Hepatocyte (in vitro differentiated cells): ENCODE results near the gene KRT26. TPM values are rescaled to one million over a fixed set of nuclear protein-coding genes. Genes with fewer than 3 reads are reported as not detected.

ENCODE experiments used
- DNase-seq: peaks from one replicate; pipeline ENCODE4 v3.0.0-alpha.2; 2016; ENCODE audit warnings: low spot score
- H2AFZ ChIP-seq: fragments of 200-600 bp; sonication (generic); 2 replicates; pipeline ENCODE4 v1.6.0; 2016; ENCODE audit warnings: antibody characterized with exemption, mild to moderate bottlenecking
- H3K27ac ChIP-seq: fragments of 200-600 bp; sonication (generic); 2 replicates; pipeline ENCODE4 v1.5.1; 2016; ENCODE audit warnings: mild to moderate bottlenecking
- H3K27me3 ChIP-seq: fragments of 200-600 bp; sonication (generic); 2 replicates; pipeline ENCODE4 v1.6.1; 2016
- H3K36me3 ChIP-seq: fragments of 200-600 bp; sonication (generic); replicated peaks from 2 replicates; pipeline ENCODE4 v1.5.1; 2016; ENCODE audit warnings: low read depth; ENCODE audit not compliant: insufficient read depth
- H3K4me1 ChIP-seq: fragments of 200-600 bp; sonication (generic); 2 replicates; pipeline ENCODE4 v1.5.1; 2016; ENCODE audit warnings: mild to moderate bottlenecking, moderate library complexity; ENCODE audit not compliant: insufficient read depth
- H3K4me2 ChIP-seq: fragments of 200-600 bp; sonication (generic); 2 replicates; pipeline ENCODE4 v1.6.0; 2016
- H3K4me3 ChIP-seq: fragments of 200-600 bp; sonication (generic); 2 replicates; pipeline ENCODE4 v1.5.1; 2016; ENCODE audit warnings: mild to moderate bottlenecking
- H3K79me2 ChIP-seq: fragments of 200-600 bp; sonication (generic); 2 replicates; pipeline ENCODE4 v1.6.0; 2017; ENCODE audit warnings: mild to moderate bottlenecking
- H3K9me2 ChIP-seq: fragments of 200-600 bp; sonication (generic); replicated peaks from 2 replicates; pipeline ENCODE4 v1.6.0; 2017; ENCODE audit warnings: mild to moderate bottlenecking; ENCODE audit not compliant: insufficient read depth
- H3K9me3 ChIP-seq: fragments of 200-600 bp; sonication (generic); 2 replicates; pipeline ENCODE4 v1.5.1; 2016; ENCODE audit warnings: low read depth, mild to moderate bottlenecking
- H4K20me1 ChIP-seq: fragments of 200-600 bp; sonication (generic); 2 replicates; pipeline ENCODE4 v1.6.0; 2016; ENCODE audit warnings: mild to moderate bottlenecking; ENCODE audit not compliant: insufficient read depth, poor library complexity, severe bottlenecking
- CTCF ChIP-seq: fragments of 200-600 bp; sonication (generic); IDR thresholded peaks from 2 replicates; pipeline ENCODE4 v1.5.1; 2016; ENCODE audit warnings: antibody characterized with exemption, mild to moderate bottlenecking; ENCODE audit not compliant: poor library complexity
- EZH2 ChIP-seq: fragments of 200-600 bp; sonication (generic); IDR thresholded peaks from 2 replicates; pipeline ENCODE4 v1.6.1; 2016; ENCODE audit warnings: antibody characterized with exemption, mild to moderate bottlenecking, borderline replicate concordance
- EZH2phosphoT487 ChIP-seq: fragments of 200-600 bp; sonication (generic); IDR thresholded peaks from one replicate; pipeline ENCODE4 v1.6.1; 2018; ENCODE audit warnings: antibody characterized with exemption, mild to moderate bottlenecking, low read depth, moderate library complexity; ENCODE audit not compliant: unreplicated experiment, severe bottlenecking
- WGBS: methylation state at CpG from one replicate; pipeline ENCODE4 v1.1.6; 2016; ENCODE audit warnings: low lambda C conversion rate; ENCODE audit errors: missing lambda C conversion rate; 5-methylcytosine and 5-hydroxymethylcytosine counted together
- polyA plus RNA-seq: library from polyadenylated mRNA; unstranded; fragments of >200 nt; fragmentation: Nextera tagmentation; extraction: Ambion mirVana; gene quantifications from 2 replicates; pipeline ENCODE4 v1.2.1, GENCODE V29; 2016
- total RNA-seq: library from RNA; depleted of rRNA; stranded (reverse); fragments of >200 nt; gene quantifications from 2 replicates; pipeline ENCODE4 v1.2.3, GENCODE V29; 2014

Gene KRT26
- total and polyA plus RNA-seq, 2 experiments from 2014 or later = not detected

- Histone ChIP-seq H3K4me3 (no peak overlapping the region), H2AFZ (no peak overlapping the region), H3K9me3 (no peaks in the 10 kb centered on the region), H3K36me3 (no peaks in the 10 kb centered on the region), H3K4me1 (no peaks in the 10 kb centered on the region), H4K20me1 (no peaks in the 10 kb centered on the region), H3K27ac (no peak overlapping the region), H3K27me3 (peaks cover 26% of the 10 kb centered on the region), H3K9me2 (no peaks in the 10 kb centered on the region), H3K4me2 (no peak overlapping the region), H3K79me2 (no peaks in the 10 kb centered on the region)
- DNase-seq = no peak
- TF ChIP-seq EZH2 (no peak), EZH2phosphoT487 (no peak), CTCF (no peak)
- WGBS = 83% methylated on average over 10 of the region's 10 CpGs
Measured at GRCh38 chr17:40795019-40795667, 23.1 kb upstream of the KRT26 start.

GRCh38 chr17:40794466-40794865 is 22.5 kb upstream of the KRT26 start:
- Histone ChIP-seq H3K9me3 (no peaks in the 10 kb centered on the region), H3K27me3 (peaks cover 19% of the 10 kb centered on the region), H3K4me2 (no peak overlapping the region), H3K27ac (no peak overlapping the region), H3K79me2 (no peaks in the 10 kb centered on the region), H3K4me3 (no peak overlapping the region), H3K4me1 (no peaks in the 10 kb centered on the region), H3K9me2 (no peaks in the 10 kb centered on the region), H3K36me3 (no peaks in the 10 kb centered on the region), H4K20me1 (no peaks in the 10 kb centered on the region), H2AFZ (no peak overlapping the region)
- no peak for DNase-seq
- 89% methylated on average over 2 of the region's 2 CpGs for WGBS
- TF ChIP-seq EZH2 = no peak
- TF ChIP-seq EZH2phosphoT487 = no peak

- H3K27me3 ChIP-seq = peaks cover 15% of the 10 kb centered on the region
- H3K27ac ChIP-seq = no peak overlapping the region
- no peaks in the 10 kb centered on the region for H3K9me3 ChIP-seq
- no peak overlapping the region for H2AFZ ChIP-seq
- no peaks in the 10 kb centered on the region for H3K9me2 ChIP-seq
- H3K4me1 ChIP-seq = no peaks in the 10 kb centered on the region
- WGBS = 81% methylated on average over 10 of the region's 10 CpGs
- H4K20me1 ChIP-seq = no peaks in the 10 kb centered on the region
- no peak overlapping the region for H3K4me2 ChIP-seq
- no peaks in the 10 kb centered on the region for H3K79me2 ChIP-seq
- TF ChIP-seq CTCF = no peak
- no peak for TF ChIP-seq EZH2phosphoT487
- TF ChIP-seq EZH2 = no peak
- H3K36me3 ChIP-seq = no peaks in the 10 kb centered on the region
- no peak overlapping the region for H3K4me3 ChIP-seq
- no peak for DNase-seq
Measured at GRCh38 chr17:40793832-40794231, 21.8 kb upstream of the KRT26 start.

GRCh38 chr17:40791787-40792436 is 19.9 kb upstream of the KRT26 start:
- no peaks in the 10 kb centered on the region for H4K20me1 ChIP-seq
- no peaks in the 10 kb centered on the region for H3K4me1 ChIP-seq
- no peaks in the 10 kb centered on the region for H3K79me2 ChIP-seq
- H3K4me3 ChIP-seq = no peak overlapping the region
- DNase-seq = peak; percentile 63
- 28% methylated on average over 6 of the region's 6 CpGs for WGBS
- H3K9me2 ChIP-seq = no peaks in the 10 kb centered on the region
- TF ChIP-seq EZH2 = no peak
- peak; percentile 78 for TF ChIP-seq CTCF
- no peak for TF ChIP-seq EZH2phosphoT487
- no peaks in the 10 kb centered on the region for H3K9me3 ChIP-seq
- no peak overlapping the region for H3K27ac ChIP-seq
- H2AFZ ChIP-seq = no peak overlapping the region
- no peak overlapping the region for H3K4me2 ChIP-seq
- no peaks in the 10 kb centered on the region for H3K36me3 ChIP-seq
- H3K27me3 ChIP-seq = peaks cover 6% of the 10 kb centered on the region
